Osteocyte (in vitro differentiated cells): ENCODE results near the gene TOPAZ1. TPM values are rescaled to one million over a fixed set of nuclear protein-coding genes. Genes with fewer than 3 reads are reported as not detected.

Source experiments
- DNase-seq: peaks from one replicate; pipeline ENCODE4 v3.0.0; 2021; ENCODE audit warnings: mixed read lengths; ENCODE audit not compliant: unreplicated experiment; ENCODE audit errors: extremely low spot score
- H3K27ac Mint-ChIP-seq: one replicate; pipeline ENCODE4 v1.8.0; 2021; ENCODE audit warnings: mild to moderate bottlenecking, mixed read lengths; ENCODE audit not compliant: unreplicated experiment
- H3K27me3 Mint-ChIP-seq: one replicate; pipeline ENCODE4 v1.8.0; 2021; ENCODE audit warnings: mixed read lengths; ENCODE audit not compliant: unreplicated experiment
- H3K36me3 Mint-ChIP-seq: one replicate; pipeline ENCODE4 v1.8.0; 2021; ENCODE audit warnings: mixed read lengths; ENCODE audit not compliant: unreplicated experiment
- H3K4me1 Mint-ChIP-seq: one replicate; pipeline ENCODE4 v1.8.0; 2021; ENCODE audit warnings: mixed read lengths; ENCODE audit not compliant: unreplicated experiment
- H3K4me3 Mint-ChIP-seq: one replicate; pipeline ENCODE4 v1.8.0; 2021; ENCODE audit warnings: mild to moderate bottlenecking, moderate library complexity, mixed read lengths; ENCODE audit not compliant: unreplicated experiment
- H3K9me3 Mint-ChIP-seq: one replicate; pipeline ENCODE4 v1.8.0; 2021; ENCODE audit warnings: mixed read lengths; ENCODE audit not compliant: unreplicated experiment
- CTCF ChIP-seq: fragments of 200-600 bp; sonication (generic); IDR thresholded peaks from 2 replicates; pipeline ENCODE4 v1.5.0; 2021; ENCODE audit warnings: antibody characterized with exemption, mild to moderate bottlenecking, moderate library complexity
- total RNA-seq: library from RNA; stranded (reverse); gene quantifications from 2 replicates; pipeline ENCODE4 v1.2.1, GENCODE V29; 2021

The TOPAZ1 gene
- total RNA-seq, 1 donor from 2014 or later: not detected

GRCh38 chr3:44240061-44240460 is 1.6 kb upstream of the TOPAZ1 start:
- H3K27ac Mint-ChIP-seq: no peak overlapping the region
- TF ChIP-seq CTCF: no peak

GRCh38 chr3:44242721-44243120 is 1.0 kb downstream of the TOPAZ1 start:
- no peak overlapping the region for H3K27ac Mint-ChIP-seq
- DNase-seq: no peak
- H3K9me3 Mint-ChIP-seq: no peaks in the 10 kb centered on the region
- no peak for TF ChIP-seq CTCF
- H3K36me3 Mint-ChIP-seq: no peaks in the 10 kb centered on the region
- H3K27me3 Mint-ChIP-seq: peaks cover 37% of the 10 kb centered on the region
- H3K4me1 Mint-ChIP-seq: no peaks in the 10 kb centered on the region
- H3K4me3 Mint-ChIP-seq: no peak overlapping the region

More at GRCh38 chr3:44240061-44240460, 1.6 kb upstream of the TOPAZ1 start:
- no peak for DNase-seq
- Mint-ChIP-seq H3K4me3 (no peak overlapping the region), H3K9me3 (no peaks in the 10 kb centered on the region), H3K36me3 (no peaks in the 10 kb centered on the region), H3K4me1 (peaks cover 5% of the 10 kb centered on the region), H3K27me3 (peaks cover 37% of the 10 kb centered on the region)

GRCh38 chr3:44248152-44248551 is 6.5 kb downstream of the TOPAZ1 start:
- peaks cover 48% of the 10 kb centered on the region for H3K27me3 Mint-ChIP-seq
- DNase-seq: no peak
- no peaks in the 10 kb centered on the region for H3K4me1 Mint-ChIP-seq
- no peaks in the 10 kb centered on the region for H3K36me3 Mint-ChIP-seq
- H3K9me3 Mint-ChIP-seq: peaks cover 12% of the 10 kb centered on the region
- no peak for TF ChIP-seq CTCF
- no peak overlapping the region for H3K27ac Mint-ChIP-seq
- H3K4me3 Mint-ChIP-seq: no peak overlapping the region

- TF ChIP-seq CTCF: no peak
- no peak overlapping the region for H3K4me3 Mint-ChIP-seq
Observed at GRCh38 chr3:44252332-44252959, 10.8 kb downstream of the TOPAZ1 start.

GRCh38 chr3:44259404-44259803 is 17.7 kb downstream of the TOPAZ1 start:
- Mint-ChIP-seq H3K36me3 (no peaks in the 10 kb centered on the region), H3K9me3 (no peaks in the 10 kb centered on the region), H3K27me3 (peaks cover 49% of the 10 kb centered on the region), H3K4me1 (no peaks in the 10 kb centered on the region), H3K27ac (no peak overlapping the region), H3K4me3 (no peak overlapping the region)
- TF ChIP-seq CTCF: no peak
- DNase-seq: no peak

More at GRCh38 chr3:44252332-44252959, 10.8 kb downstream of the TOPAZ1 start:
- no peaks in the 10 kb centered on the region for H3K4me1 Mint-ChIP-seq
- H3K9me3 Mint-ChIP-seq: peaks cover 12% of the 10 kb centered on the region
- no peak for DNase-seq
- H3K36me3 Mint-ChIP-seq: no peaks in the 10 kb centered on the region
- H3K27me3 Mint-ChIP-seq: peaks cover 25% of the 10 kb centered on the region
- H3K27ac Mint-ChIP-seq: no peak overlapping the region
